ENCODE data around the gene ANXA11. TPM values are rescaled to one million over a fixed set of nuclear protein-coding genes. Genes with fewer than 3 reads are reported as not detected.

The ANXA11 gene
- total RNA-seq, 1 donor from 2014 or later: 390 TPM

DNA sequence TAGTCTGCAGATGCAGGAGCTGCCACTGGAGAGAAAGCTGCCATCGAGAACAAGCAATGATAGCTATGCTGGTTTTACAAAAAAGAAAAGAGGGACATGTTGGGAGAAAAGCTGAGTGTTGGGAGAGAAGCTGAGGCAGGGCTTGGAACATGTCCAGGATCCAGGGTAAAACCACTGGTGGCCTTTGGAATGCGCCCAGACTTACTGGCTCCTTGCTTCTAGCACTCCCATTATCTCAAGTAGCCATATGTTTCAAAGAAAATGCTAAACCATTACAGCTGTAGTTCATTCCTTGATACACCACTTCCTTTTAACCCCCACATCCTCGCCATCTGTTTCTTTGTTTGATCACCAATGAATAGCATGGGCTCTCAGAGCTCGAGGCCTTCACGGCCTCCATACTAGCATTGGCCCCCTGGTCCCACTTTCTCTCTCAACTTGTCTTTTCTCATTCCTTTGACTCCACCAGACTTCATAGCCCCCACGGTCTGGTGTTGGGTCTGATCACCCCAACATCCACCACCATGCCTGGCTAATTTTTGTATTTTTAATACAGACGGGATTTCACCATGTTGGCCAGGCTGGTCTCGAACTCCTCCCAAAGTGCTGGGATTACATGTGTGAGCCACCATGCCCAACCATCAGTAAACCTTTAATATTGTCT is 96.6 kb downstream of the ANXA11 start:
- Histone ChIP-seq H3K4me1 (peaks cover 41% of the 10 kb centered on the region), H3K9me3 (replicated peaks) (peaks cover 32% of the 10 kb centered on the region), H3K27me3 (ENCODE audit: low read depth) (no peaks in the 10 kb centered on the region), H3K27ac (replicated peaks) (no peak overlapping the region), H3K36me3 (peaks cover 4% of the 10 kb centered on the region), H3K4me3 (no peak overlapping the region)
- DNase-seq: no peak
- intact Hi-C loops (cut with micrococcal nuclease): no loop called here
- TF ChIP-seq, protein P1, sequence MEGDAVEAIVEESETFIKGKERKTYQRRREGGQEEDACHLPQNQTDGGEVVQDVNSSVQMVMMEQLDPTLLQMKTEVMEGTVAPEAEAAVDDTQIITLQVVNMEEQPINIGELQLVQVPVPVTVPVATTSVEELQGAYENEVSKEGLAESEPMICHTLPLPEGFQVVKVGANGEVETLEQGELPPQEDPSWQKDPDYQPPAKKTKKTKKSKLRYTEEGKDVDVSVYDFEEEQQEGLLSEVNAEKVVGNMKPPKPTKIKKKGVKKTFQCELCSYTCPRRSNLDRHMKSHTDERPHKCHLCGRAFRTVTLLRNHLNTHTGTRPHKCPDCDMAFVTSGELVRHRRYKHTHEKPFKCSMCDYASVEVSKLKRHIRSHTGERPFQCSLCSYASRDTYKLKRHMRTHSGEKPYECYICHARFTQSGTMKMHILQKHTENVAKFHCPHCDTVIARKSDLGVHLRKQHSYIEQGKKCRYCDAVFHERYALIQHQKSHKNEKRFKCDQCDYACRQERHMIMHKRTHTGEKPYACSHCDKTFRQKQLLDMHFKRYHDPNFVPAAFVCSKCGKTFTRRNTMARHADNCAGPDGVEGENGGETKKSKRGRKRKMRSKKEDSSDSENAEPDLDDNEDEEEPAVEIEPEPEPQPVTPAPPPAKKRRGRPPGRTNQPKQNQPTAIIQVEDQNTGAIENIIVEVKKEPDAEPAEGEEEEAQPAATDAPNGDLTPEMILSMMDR (IDR thresholded peaks at IDR 0.05; ENCODE audit: borderline replicate concordance): no peak

DNA sequence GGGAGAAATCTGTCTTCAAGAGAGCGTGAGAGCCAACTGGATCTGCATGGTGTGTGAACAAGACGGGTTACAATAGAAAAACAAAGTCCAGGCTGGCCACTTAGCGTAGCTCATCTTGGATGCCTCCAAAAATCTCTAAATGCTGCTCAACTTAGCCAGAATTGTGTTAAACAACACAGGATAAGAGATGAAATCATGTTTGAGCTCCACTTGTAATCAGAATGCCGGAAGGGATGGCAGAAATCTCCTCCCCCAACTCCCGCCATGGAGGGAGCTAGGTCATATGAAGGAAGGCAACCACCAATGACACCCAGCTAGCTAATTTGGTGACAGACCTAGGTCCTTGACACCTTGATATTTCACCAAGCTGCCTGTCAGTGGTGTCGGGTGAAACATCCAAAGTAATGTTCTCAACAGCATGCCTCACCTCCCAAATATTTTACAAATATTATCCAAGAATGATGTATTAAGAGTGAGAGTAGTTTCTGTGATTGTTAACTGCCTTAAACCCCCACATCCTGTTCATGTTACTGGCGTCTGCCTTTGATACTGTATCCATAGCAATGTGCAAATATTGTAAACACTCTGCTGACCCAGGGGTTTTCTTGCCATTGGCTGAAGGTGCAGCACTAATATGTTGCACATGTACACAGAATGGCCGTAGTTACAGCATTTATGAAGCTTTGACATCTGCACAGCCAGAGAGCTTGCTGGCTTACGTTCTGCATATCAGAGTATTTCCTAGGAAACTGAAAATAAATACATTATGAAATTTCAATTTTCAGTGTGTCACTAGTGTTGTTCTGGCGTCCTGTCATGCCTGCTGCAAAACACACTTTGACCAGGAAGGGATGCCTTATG is 101.0 kb downstream of the ANXA11 start:
- H3K27ac ChIP-seq (replicated peaks): peak overlapping the region; percentile 75
- peaks cover 19% of the 10 kb centered on the region for H3K4me1 ChIP-seq
- H3K27me3 ChIP-seq (ENCODE audit: low read depth): no peaks in the 10 kb centered on the region
- no peak for DNase-seq
- no peak overlapping the region for H3K4me3 ChIP-seq
- peaks cover 4% of the 10 kb centered on the region for H3K36me3 ChIP-seq
- intact Hi-C loops (cut with micrococcal nuclease): no loop called here
- TF ChIP-seq, protein P1 (IDR thresholded peaks at IDR 0.05; ENCODE audit: borderline replicate concordance): no peak
- H3K9me3 ChIP-seq (replicated peaks): peaks cover 24% of the 10 kb centered on the region

Other genes starting within 250 kb of the ANXA11 start
- 9.2 TPM for gene TMEM254, start 126.9 kb downstream of the ANXA11 start, total RNA-seq
- 34.3 TPM for gene PLAC9, start 72.8 kb downstream of the ANXA11 start, total RNA-seq
- not detected for gene MAT1A, start 84.1 kb upstream of the ANXA11 start, total RNA-seq
- not detected for gene DYDC1, start 151.2 kb upstream of the ANXA11 start, total RNA-seq
- not detected for gene DYDC2, start 151.2 kb upstream of the ANXA11 start, total RNA-seq
- gene PRXL2A, start 203.0 kb upstream of the ANXA11 start, total RNA-seq: 101 TPM
- gene TSPAN14, start 248.8 kb upstream of the ANXA11 start, total RNA-seq: 33.4 TPM

All from left ventricle myocardium inferior (tissue), 1 donor.